ENCODE data around the gene WWOX. TPM values are rescaled to one million over a fixed set of nuclear protein-coding genes. Genes with fewer than 3 reads are reported as not detected.

The WWOX gene
- total RNA-seq, 6 donors from 2014 or later, result 18.7 to 167 (median 31.0) TPM

GRCh38 chr16:78655331-78656113 lies 556.1 kb downstream of the WWOX start:
- Histone ChIP-seq H3K27ac (no peak overlapping the region), H3K36me3 (no peaks in the 10 kb centered on the region), H3K4me3 (no peak overlapping the region), H3K4me1 (peaks cover 0 to 14% (median 0%) of the 10 kb centered on the region in 4 donors), H3K27me3 (no peaks in the 10 kb centered on the region), H3K9me3 (no peaks in the 10 kb centered on the region)
- WGBS, 2 donors, result 48 to 70% methylated on average over 5 of the region's 5 CpGs
- no peak for DNase-seq
- ATAC-seq (ENCODE audit: low FRiP score in 2 of 2), result no peak
- TF ChIP-seq POLR2AphosphoS5 (IDR thresholded peaks at IDR 0.05) (no peak), EP300 (IDR thresholded peaks at IDR 0.05) (no peak), POLR2A (IDR thresholded peaks at IDR 0.05) (no peak)
- TF ChIP-seq, protein P1, sequence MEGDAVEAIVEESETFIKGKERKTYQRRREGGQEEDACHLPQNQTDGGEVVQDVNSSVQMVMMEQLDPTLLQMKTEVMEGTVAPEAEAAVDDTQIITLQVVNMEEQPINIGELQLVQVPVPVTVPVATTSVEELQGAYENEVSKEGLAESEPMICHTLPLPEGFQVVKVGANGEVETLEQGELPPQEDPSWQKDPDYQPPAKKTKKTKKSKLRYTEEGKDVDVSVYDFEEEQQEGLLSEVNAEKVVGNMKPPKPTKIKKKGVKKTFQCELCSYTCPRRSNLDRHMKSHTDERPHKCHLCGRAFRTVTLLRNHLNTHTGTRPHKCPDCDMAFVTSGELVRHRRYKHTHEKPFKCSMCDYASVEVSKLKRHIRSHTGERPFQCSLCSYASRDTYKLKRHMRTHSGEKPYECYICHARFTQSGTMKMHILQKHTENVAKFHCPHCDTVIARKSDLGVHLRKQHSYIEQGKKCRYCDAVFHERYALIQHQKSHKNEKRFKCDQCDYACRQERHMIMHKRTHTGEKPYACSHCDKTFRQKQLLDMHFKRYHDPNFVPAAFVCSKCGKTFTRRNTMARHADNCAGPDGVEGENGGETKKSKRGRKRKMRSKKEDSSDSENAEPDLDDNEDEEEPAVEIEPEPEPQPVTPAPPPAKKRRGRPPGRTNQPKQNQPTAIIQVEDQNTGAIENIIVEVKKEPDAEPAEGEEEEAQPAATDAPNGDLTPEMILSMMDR (IDR thresholded peaks at IDR 0.05), result no peak

DNA sequence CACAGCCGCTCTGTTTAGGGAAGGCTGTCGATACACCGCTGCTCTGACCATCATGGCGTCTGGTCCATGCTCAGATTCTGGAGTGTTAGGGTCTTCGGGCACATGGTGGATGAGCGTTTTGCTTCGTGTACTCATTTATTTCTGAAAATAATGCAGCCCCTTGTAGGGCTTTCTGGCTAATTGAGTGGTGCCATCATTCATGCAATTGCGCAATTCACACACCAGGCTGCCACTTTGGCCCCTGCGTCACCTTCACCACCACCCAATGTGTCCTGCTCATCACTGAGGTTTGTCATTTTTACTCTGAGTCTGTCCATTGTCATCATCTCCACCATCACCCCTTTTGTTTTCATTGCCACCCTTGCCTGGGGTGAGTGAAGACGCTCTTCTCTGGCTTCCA lies 557.4 kb downstream of the WWOX start:
- no peaks in the 10 kb centered on the region for H3K27me3 ChIP-seq
- DNase-seq, result no peak
- 86 to 92% methylated on average over 10 of the region's 10 CpGs for WGBS, 2 donors

DNA sequence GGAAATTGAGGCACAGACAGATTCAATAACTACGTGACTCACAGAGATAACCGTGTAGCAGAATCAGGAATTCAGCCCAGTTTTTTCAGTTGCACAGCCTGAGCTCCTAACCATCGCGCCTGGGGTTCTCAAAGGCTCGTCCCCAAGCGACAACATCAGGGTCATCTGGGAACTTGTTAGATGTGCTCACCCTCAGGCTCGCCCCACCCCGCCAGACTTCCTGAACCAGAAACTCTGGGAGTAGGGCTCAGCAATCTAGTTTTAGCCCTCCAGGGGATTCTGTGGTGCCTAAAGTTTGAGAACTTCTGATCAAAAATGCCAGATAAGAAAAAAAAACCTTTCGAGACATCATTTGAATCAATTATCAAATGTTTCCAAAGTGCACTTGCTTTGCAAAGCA lies 559.8 kb downstream of the WWOX start:
- no peak overlapping the region for H3K4me3 ChIP-seq
- H3K36me3 ChIP-seq, result no peaks in the 10 kb centered on the region
- H3K4me1 ChIP-seq, result peaks cover 0 to 14% (median 0%) of the 10 kb centered on the region in 4 donors
- DNase-seq, result no peak
- TF ChIP-seq, protein P1 (IDR thresholded peaks at IDR 0.05), result no peak
- TF ChIP-seq EP300 (IDR thresholded peaks at IDR 0.05) (no peak), POLR2AphosphoS5 (IDR thresholded peaks at IDR 0.05) (no peak), POLR2A (IDR thresholded peaks at IDR 0.05) (no peak)
- H3K27me3 ChIP-seq, result no peaks in the 10 kb centered on the region
- H3K9me3 ChIP-seq, result no peaks in the 10 kb centered on the region
- WGBS, 2 donors, result 31 to 54% methylated on average over 9 of the region's 9 CpGs
- no peak for ATAC-seq (ENCODE audit: low FRiP score in 2 of 2)
- H3K27ac ChIP-seq, result no peak overlapping the region

More for the DNA sequence above, 557.4 kb downstream of the WWOX start:
- Histone ChIP-seq H3K36me3 (no peaks in the 10 kb centered on the region), H3K9me3 (no peaks in the 10 kb centered on the region), H3K4me1 (peaks cover 0 to 14% (median 0%) of the 10 kb centered on the region in 4 donors), H3K4me3 (no peak overlapping the region), H3K27ac (no peak overlapping the region)
- no peak for ATAC-seq (ENCODE audit: low FRiP score in 2 of 2)
- TF ChIP-seq, protein P1 (IDR thresholded peaks at IDR 0.05), result no peak
- TF ChIP-seq EP300 (IDR thresholded peaks at IDR 0.05) (no peak), POLR2AphosphoS5 (IDR thresholded peaks at IDR 0.05) (no peak), POLR2A (IDR thresholded peaks at IDR 0.05) (no peak)

DNA sequence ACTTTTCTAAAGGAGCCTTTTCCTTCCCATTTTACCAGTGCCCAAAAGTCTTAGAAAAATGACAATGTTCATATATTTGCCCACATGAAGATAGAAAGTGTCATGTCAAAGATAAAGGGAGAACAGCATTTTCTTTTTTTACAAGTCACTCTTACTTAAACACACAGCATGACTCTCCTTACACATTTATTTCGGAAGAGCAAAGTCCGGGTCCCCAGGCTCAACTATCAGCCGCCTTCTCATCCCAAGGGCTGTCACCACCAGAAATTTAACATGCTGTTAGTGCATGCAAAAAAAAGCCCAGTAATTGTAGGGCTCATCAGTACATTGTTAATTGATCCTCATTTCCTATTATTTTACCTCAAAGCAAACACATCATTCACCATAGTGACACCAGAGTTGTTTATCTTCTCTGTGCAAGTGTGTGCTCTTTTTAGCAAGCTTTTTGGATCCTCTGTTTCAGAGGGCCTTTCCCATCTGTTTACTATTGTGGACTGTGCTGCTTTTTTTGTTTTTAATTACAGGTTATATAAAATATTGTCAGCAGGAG lies 560.3 kb downstream of the WWOX start:
- H3K36me3 ChIP-seq, result no peaks in the 10 kb centered on the region
- H3K27ac ChIP-seq, result no peak overlapping the region
- TF ChIP-seq EP300 (IDR thresholded peaks at IDR 0.05), result no peak
- TF ChIP-seq, protein P1 (IDR thresholded peaks at IDR 0.05), result no peak
- TF ChIP-seq POLR2A (IDR thresholded peaks at IDR 0.05), result no peak
- TF ChIP-seq POLR2AphosphoS5 (IDR thresholded peaks at IDR 0.05), result no peak
- H3K27me3 ChIP-seq, result no peaks in the 10 kb centered on the region
- H3K4me3 ChIP-seq, result no peak overlapping the region
- H3K4me1 ChIP-seq, result peaks cover 0 to 14% (median 0%) of the 10 kb centered on the region in 4 donors
- DNase-seq, result no peak
- no peaks in the 10 kb centered on the region for H3K9me3 ChIP-seq
- WGBS, 2 donors, result 50 to 51% methylated on average over 3 of the region's 3 CpGs
- ATAC-seq (ENCODE audit: low FRiP score in 2 of 2), result no peak
